ENCODE data around the gene RNF112.

- TF ChIP-seq CTCF (IDR thresholded peaks at IDR 0.05 in 8 of 11, conservative IDR thresholded peaks at IDR 0.05 in 3 of 11): no peak
- no peak for TF ChIP-seq POLR2AphosphoS5 (IDR thresholded peaks at IDR 0.05)
- no peak for TF ChIP-seq POLR2A (IDR thresholded peaks at IDR 0.05)
These were observed 29.4 kb downstream of the RNF112 start for GRCh38 chr17:19440421-19440820.
